OCI-LY1 (cell line): ENCODE measurements around the gene CREB1.

Source experiments
- H2AFZ ChIP-seq: fragments of 200-600 bp; sonication (generic), shearing (Covaris generic); 2 replicates; pipeline ENCODE4 v1.6.0; 2014; ENCODE audit warnings: antibody characterized with exemption, mild to moderate bottlenecking, low read length
- H3F3A ChIP-seq: fragments of 200-600 bp; sonication (generic), shearing (Covaris generic); 2 replicates; pipeline ENCODE4 v1.6.0; 2014; ENCODE audit warnings: mild to moderate bottlenecking, antibody characterized with exemption, low read length, moderate library complexity; ENCODE audit not compliant: insufficient read depth
- H3K27ac ChIP-seq: fragments of 200-600 bp; sonication (generic); 2 replicates; pipeline ENCODE4 v1.5.1; 2014; ENCODE audit warnings: low read length, mixed run types, mild to moderate bottlenecking, low read depth; ENCODE audit not compliant: poor library complexity, severe bottlenecking
- H3K27me3 ChIP-seq: fragments of 200-600 bp; sonication (generic); 2 replicates; pipeline ENCODE4 v1.6.0; 2014; ENCODE audit warnings: antibody characterized with exemption, mild to moderate bottlenecking, low read length, moderate library complexity; ENCODE audit not compliant: insufficient read depth
- H3K36me3 ChIP-seq: fragments of 200-600 bp; sonication (generic); 2 replicates; pipeline ENCODE4 v1.6.1; 2014; ENCODE audit warnings: mild to moderate bottlenecking, antibody characterized with exemption, low read length, moderate library complexity, mixed read lengths; ENCODE audit not compliant: insufficient read depth
- H3K4me1 ChIP-seq: fragments of 200-600 bp; sonication (generic); 2 replicates; pipeline ENCODE4 v1.5.1; 2014; ENCODE audit warnings: mild to moderate bottlenecking, low read length, moderate library complexity; ENCODE audit not compliant: insufficient read depth, severe bottlenecking
- H3K4me2 ChIP-seq: fragments of 200-600 bp; sonication (generic), shearing (Covaris generic); 2 replicates; pipeline ENCODE4 v1.6.1; 2014; ENCODE audit warnings: low read length
- H3K4me3 ChIP-seq: fragments of 200-600 bp; sonication (generic); 2 replicates; pipeline ENCODE4 v1.5.1; 2014; ENCODE audit warnings: low read length, low read depth, mild to moderate bottlenecking, mixed read lengths; ENCODE audit not compliant: poor library complexity, severe bottlenecking
- H3K79me2 ChIP-seq: fragments of 200-600 bp; shearing (Covaris generic); 2 replicates; pipeline ENCODE4 v1.6.1; 2016; ENCODE audit warnings: mixed run types, low read length, mixed read lengths; ENCODE audit not compliant: insufficient read depth
- H3K9ac ChIP-seq: fragments of 200-600 bp; sonication (generic), shearing (Covaris generic); 2 replicates; pipeline ENCODE4 v1.6.1; 2014; ENCODE audit warnings: mild to moderate bottlenecking, low read length, mixed read lengths
- H3K9me2 ChIP-seq: fragments of 200-600 bp; sonication (generic), shearing (Covaris generic); 2 replicates; pipeline ENCODE4 v1.6.1; 2014; ENCODE audit warnings: low read depth, mild to moderate bottlenecking, low read length, mixed read lengths
- H3K9me3 ChIP-seq: fragments of 200-600 bp; shearing (Covaris generic); 2 replicates; pipeline ENCODE4 v1.6.1; 2014; ENCODE audit warnings: low read length, mixed read lengths
- H4K20me1 ChIP-seq: fragments of 200-600 bp; sonication (generic), shearing (Covaris generic); 2 replicates; pipeline ENCODE4 v1.6.0; 2016; ENCODE audit warnings: mild to moderate bottlenecking, low read length; ENCODE audit not compliant: insufficient read depth
- CTCF ChIP-seq: fragments of 200-600 bp; sonication (generic), shearing (Covaris generic); IDR thresholded peaks from 2 replicates; pipeline ENCODE4 v1.5.1; 2017; ENCODE audit warnings: mild to moderate bottlenecking, antibody characterized with exemption, low read length, moderate library complexity, mixed read lengths
- EZH2 ChIP-seq: fragments of 200-600 bp; sonication (generic), shearing (Covaris generic); IDR thresholded peaks from 2 replicates; pipeline ENCODE4 v1.8.0; 2017; ENCODE audit warnings: borderline replicate concordance, mixed run types, mild to moderate bottlenecking, antibody characterized with exemption, low read length, moderate library complexity, mixed read lengths

Gene CREB1

DNA sequence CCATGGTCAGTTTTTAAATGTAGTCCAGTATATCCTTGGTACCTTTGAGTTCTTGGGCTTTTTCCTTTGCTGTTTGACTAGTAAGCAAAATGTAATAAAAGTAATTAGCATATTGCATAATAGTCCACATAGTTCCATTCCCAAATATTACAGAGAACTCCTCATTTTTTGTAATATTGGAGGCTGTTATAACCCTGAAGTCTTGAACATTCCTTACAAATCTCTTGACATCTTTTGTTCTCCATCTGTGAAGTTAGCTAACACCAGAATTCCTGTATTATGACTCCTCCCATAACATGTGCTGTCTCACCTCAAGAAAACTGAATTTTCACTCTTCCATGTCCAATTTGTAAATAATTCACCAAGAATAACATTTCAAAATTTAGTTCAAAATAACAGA, 17.1 kb downstream of the CREB1 start:
- Histone ChIP-seq H3K4me1 (no peaks in the 10 kb centered on the region), H3K27ac (no peak overlapping the region), H3K9me3 (no peaks in the 10 kb centered on the region), H3K9me2 (no peaks in the 10 kb centered on the region), H3K9ac (no peak overlapping the region), H3K27me3 (no peaks in the 10 kb centered on the region), H3K4me3 (no peak overlapping the region), H4K20me1 (no peaks in the 10 kb centered on the region; the same call in 1 of the 2 replicates), H3K4me2 (no peak overlapping the region), H3F3A (no peaks in the 10 kb centered on the region), H2AFZ (no peak overlapping the region), H3K79me2 (peaks cover 97% of the 10 kb centered on the region), H3K36me3 (peaks cover 43% of the 10 kb centered on the region)
- no peak for TF ChIP-seq CTCF
- TF ChIP-seq EZH2 = no peak

GRCh38 chr2:207549145-207549544, 19.4 kb downstream of the CREB1 start:
- Histone ChIP-seq H3K4me2 (no peak overlapping the region), H3K27me3 (no peaks in the 10 kb centered on the region), H3K9me3 (no peaks in the 10 kb centered on the region), H3K27ac (no peak overlapping the region), H3K79me2 (peaks cover 87% of the 10 kb centered on the region), H3K4me1 (no peaks in the 10 kb centered on the region), H3K4me3 (no peak overlapping the region), H2AFZ (no peak overlapping the region), H3F3A (no peaks in the 10 kb centered on the region), H3K36me3 (peaks cover 32% of the 10 kb centered on the region), H3K9ac (no peak overlapping the region), H4K20me1 (no peaks in the 10 kb centered on the region; the same call in 1 of the 2 replicates), H3K9me2 (no peaks in the 10 kb centered on the region)
- TF ChIP-seq CTCF (no peak), EZH2 (no peak)

- Histone ChIP-seq H3K9ac (no peak overlapping the region), H3K36me3 (peaks cover 67% of the 10 kb centered on the region), H3K4me2 (no peak overlapping the region), H3K4me3 (no peak overlapping the region), H3K79me2 (peaks cover 13% of the 10 kb centered on the region), H3K4me1 (no peaks in the 10 kb centered on the region), H3K27me3 (no peaks in the 10 kb centered on the region), H2AFZ (no peak overlapping the region), H3K9me3 (no peaks in the 10 kb centered on the region), H3K9me2 (no peaks in the 10 kb centered on the region), H3K27ac (no peak overlapping the region), H4K20me1 (0 out of 2 replicates have a peak, but pooled peaks cover 2% of the 10 kb centered on the region), H3F3A (0 out of 2 replicates have a peak, but pooled peaks cover 3% of the 10 kb centered on the region)
- TF ChIP-seq CTCF (no peak), EZH2 (no peak)
These were observed 28.3 kb downstream of the CREB1 start for GRCh38 chr2:207558079-207558491.
